ENCODE data around the gene MPL. TPM values are rescaled to one million over a fixed set of nuclear protein-coding genes. Genes with fewer than 3 reads are reported as not detected.
"Not testable (repeated sequence)": the region's sequence is repeated elsewhere in the genome, so short reads cannot be mapped to it uniquely, and the experiment has no call there.

The MPL gene
- total RNA-seq, 3 donors from 2014 or later, result not detected

DNA sequence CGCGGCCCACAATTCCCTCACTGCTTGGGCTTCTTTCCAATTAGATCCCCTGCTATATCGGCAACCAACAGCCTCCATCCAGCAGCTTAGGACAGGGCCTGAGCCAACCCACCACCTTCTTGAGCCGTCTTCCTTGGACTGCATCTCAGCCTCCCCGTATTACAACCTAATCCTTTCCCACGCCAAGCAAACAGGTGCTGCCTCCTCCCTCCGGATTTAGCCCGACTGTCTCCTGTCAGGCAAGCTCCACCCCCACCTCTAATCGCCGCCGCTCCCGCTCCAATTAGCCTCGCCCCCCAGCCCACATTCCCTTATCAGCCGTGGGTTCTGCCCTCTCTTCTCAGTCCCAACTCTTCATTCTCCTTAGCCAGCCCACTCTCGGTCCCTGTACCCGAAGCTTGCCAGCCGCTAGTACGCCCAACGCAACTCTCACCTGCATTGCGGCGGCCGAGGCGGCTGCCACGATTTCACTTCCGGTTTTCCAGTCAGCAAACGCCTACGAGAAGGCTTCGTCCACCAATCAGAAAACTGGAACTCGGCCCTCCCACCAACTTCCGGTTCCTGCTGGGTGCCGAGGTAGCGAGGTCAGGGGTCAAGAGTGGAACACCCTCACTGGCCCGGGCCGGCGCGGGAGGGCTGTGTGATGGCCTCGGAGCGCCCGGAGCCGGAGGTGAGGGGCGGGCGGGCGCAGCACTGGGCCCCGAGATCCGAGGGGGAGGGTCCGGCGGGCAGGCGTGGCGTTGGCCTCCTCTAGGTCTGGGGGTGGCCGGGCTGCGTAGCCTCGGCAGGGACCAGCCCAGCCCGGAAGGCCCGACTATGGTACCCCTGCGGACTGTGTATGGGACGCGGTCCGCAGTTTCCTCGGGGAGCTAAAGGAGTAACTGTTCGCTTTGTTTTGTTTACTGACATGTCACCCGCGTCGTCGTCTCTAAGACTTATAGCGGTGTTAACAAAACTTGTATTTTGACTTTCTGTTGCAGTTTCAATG lies 52.0 kb downstream of the MPL start, which contains the start of the genes MED8 and SZT2:
Gene MED8 (minus strand): TSS at position 475 of the 988 bp plus-strand sequence. CDS start 36 bp downstream, at position 439.
Gene SZT2 (plus strand): TSS at position 574 of the 988 bp plus-strand sequence. CDS start 70 bp downstream, at position 644.
- H3K4me3 ChIP-seq, result peak within 1 kb of the TSS; percentile 78 to 88 (median 86)
- H3K27me3 ChIP-seq, result no peaks in the 10 kb centered on the region
- no peaks in the 10 kb centered on the region for H3K9me3 ChIP-seq
- peaks cover 11% of the 10 kb centered on the region for H3K36me3 ChIP-seq
- intact Hi-C loops (cut with DNase I; ENCODE audit: low total_unique reads), result loop anchor here (1.0 kb wide), 1 partner anchor 23 kb away; no protein-coding TSS in a partner anchor
- peak; percentile 96 for DNase-seq (ENCODE audit: low spot score in 2 of 2)
- TF ChIP-seq POLR2AphosphoS5 (IDR thresholded peaks at IDR 0.05) (peak; percentile 80 to 94 (median 94)), POLR2A (IDR thresholded peaks at IDR 0.05) (peak; percentile 82)
- TF ChIP-seq, protein P1, sequence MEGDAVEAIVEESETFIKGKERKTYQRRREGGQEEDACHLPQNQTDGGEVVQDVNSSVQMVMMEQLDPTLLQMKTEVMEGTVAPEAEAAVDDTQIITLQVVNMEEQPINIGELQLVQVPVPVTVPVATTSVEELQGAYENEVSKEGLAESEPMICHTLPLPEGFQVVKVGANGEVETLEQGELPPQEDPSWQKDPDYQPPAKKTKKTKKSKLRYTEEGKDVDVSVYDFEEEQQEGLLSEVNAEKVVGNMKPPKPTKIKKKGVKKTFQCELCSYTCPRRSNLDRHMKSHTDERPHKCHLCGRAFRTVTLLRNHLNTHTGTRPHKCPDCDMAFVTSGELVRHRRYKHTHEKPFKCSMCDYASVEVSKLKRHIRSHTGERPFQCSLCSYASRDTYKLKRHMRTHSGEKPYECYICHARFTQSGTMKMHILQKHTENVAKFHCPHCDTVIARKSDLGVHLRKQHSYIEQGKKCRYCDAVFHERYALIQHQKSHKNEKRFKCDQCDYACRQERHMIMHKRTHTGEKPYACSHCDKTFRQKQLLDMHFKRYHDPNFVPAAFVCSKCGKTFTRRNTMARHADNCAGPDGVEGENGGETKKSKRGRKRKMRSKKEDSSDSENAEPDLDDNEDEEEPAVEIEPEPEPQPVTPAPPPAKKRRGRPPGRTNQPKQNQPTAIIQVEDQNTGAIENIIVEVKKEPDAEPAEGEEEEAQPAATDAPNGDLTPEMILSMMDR (IDR thresholded peaks at IDR 0.05), result no peak
- peak within 1 kb of the TSS; percentile 87 to 89 for H3K27ac ChIP-seq
- peaks cover 10 to 17% of the 10 kb centered on the region in 2 donors for H3K4me1 ChIP-seq

DNA sequence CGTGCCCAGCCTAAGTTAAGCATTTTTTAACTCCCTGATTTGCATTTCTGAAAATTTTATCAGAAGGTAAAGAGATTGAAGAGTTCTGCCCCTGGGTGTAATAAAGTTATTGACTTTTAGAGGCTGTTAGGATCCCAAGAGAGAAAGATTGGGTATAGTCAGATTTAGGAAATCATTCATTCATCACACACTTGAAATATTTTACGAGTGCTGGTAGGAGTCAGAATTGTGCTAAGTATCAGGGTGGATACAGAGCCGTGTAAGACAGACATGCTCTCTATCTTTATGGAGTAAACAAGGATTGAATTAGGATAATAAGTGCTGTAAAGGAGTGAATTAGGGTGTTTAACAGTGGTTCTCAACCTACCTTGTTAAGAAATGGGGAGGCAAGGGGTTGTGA lies 55.1 kb downstream of the MPL start:
- DNase-seq (ENCODE audit: low spot score in 2 of 2), result no peak
- TF ChIP-seq POLR2A (IDR thresholded peaks at IDR 0.05), result no peak
- no peaks in the 10 kb centered on the region for H3K36me3 ChIP-seq
- no peak overlapping the region for H3K4me3 ChIP-seq
- H3K9me3 ChIP-seq, result no peaks in the 10 kb centered on the region
- no peak overlapping the region for H3K27ac ChIP-seq
- intact Hi-C loops (cut with DNase I; ENCODE audit: low total_unique reads), result no loop called here
- no peaks in the 10 kb centered on the region for H3K27me3 ChIP-seq
- H3K4me1 ChIP-seq, result peaks cover 10 to 17% of the 10 kb centered on the region in 2 donors

DNA sequence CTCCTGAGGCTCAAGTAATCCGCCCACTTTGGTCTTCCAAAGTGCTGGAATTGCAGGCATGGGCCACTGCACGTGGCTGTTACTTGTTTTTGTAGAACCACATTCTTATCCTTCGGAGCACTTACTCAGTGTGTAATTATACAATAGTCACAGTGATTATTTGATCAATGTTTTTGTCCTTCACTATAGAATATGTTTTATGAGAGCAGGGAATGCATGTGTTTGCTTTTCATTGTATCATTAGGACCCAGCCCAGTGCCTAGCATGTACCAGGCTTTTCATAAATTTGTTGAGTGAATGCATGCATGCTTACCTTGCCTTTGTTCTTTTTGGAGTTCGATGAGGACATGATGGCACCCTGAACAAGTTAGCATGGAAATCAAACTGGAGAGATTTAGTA lies 57.9 kb downstream of the MPL start:
- peaks cover 6 to 7% of the 10 kb centered on the region in 2 donors for H3K4me1 ChIP-seq
- no peaks in the 10 kb centered on the region for H3K36me3 ChIP-seq
- DNase-seq (ENCODE audit: low spot score in 2 of 2), result no peak
- no peak for TF ChIP-seq POLR2A (IDR thresholded peaks at IDR 0.05)
- TF ChIP-seq POLR2AphosphoS5 (IDR thresholded peaks at IDR 0.05), result no peak
- TF ChIP-seq, protein P1 (IDR thresholded peaks at IDR 0.05), result no peak
- no peaks in the 10 kb centered on the region for H3K27me3 ChIP-seq
- no peak overlapping the region for H3K27ac ChIP-seq
- intact Hi-C loops (cut with DNase I; ENCODE audit: low total_unique reads), result no loop called here
- no peak overlapping the region for H3K4me3 ChIP-seq
- no peaks in the 10 kb centered on the region for H3K9me3 ChIP-seq

DNA sequence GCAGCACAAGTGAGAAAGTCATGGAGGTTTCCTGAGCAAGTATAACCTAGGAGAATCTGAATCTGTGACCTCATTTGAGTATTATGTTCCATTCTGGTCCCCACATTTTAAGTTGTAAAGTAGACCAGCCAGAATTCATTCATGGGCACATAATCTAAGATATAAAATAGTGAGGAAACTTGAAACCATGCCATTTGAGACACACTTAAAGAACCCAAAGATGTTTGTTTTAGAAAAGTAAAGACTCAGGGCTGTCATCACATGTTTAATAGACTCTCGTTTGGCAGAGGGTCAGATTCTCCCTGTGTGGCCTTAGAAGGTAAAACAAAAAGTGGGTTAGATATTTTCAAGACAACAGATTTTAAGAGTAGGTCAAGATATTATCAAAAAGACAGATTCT lies 58.4 kb downstream of the MPL start:
- Histone ChIP-seq H3K4me1 (peaks cover under 1 to 1% of the 10 kb centered on the region in 2 donors), H3K36me3 (no peaks in the 10 kb centered on the region), H3K9me3 (no peaks in the 10 kb centered on the region), H3K27ac (no peak overlapping the region), H3K4me3 (no peak overlapping the region), H3K27me3 (no peaks in the 10 kb centered on the region)
- intact Hi-C loops (cut with DNase I; ENCODE audit: low total_unique reads), result no loop called here
- DNase-seq (ENCODE audit: low spot score in 2 of 2), result no peak
- TF ChIP-seq, protein P1 (IDR thresholded peaks at IDR 0.05), result no peak
- TF ChIP-seq POLR2A (IDR thresholded peaks at IDR 0.05), result no peak
- TF ChIP-seq POLR2AphosphoS5 (IDR thresholded peaks at IDR 0.05), result no peak

DNA sequence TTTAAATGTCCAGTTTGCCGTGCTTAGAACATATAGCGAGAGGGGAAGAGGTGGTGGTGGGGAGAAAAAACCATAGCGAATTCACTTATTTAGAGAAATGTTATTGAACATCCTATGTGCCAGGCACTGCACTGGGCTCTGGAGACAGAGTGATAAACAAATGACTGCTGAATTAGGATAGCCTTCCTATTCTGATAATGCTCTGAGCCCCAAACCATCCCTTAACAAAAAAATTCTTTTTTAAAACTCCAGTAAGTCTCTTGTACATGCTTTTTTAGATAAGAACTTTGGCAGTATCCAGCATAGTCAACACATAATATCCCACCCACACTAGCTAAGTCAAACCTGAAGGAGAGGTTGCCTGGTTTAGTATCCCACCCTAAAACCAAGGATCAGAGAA lies 60.6 kb downstream of the MPL start:
- no peak for TF ChIP-seq POLR2A (IDR thresholded peaks at IDR 0.05)
- TF ChIP-seq, protein P1 (IDR thresholded peaks at IDR 0.05), result no peak
- TF ChIP-seq POLR2AphosphoS5 (IDR thresholded peaks at IDR 0.05), result no peak
- Histone ChIP-seq H3K36me3 (no peaks in the 10 kb centered on the region), H3K27me3 (no peaks in the 10 kb centered on the region), H3K4me3 (no peak overlapping the region), H3K4me1 (no peaks in the 10 kb centered on the region), H3K27ac (no peak overlapping the region), H3K9me3 (no peaks in the 10 kb centered on the region)
- DNase-seq (ENCODE audit: low spot score in 2 of 2), result no peak
- intact Hi-C loops (cut with DNase I; ENCODE audit: low total_unique reads), result no loop called here

DNA sequence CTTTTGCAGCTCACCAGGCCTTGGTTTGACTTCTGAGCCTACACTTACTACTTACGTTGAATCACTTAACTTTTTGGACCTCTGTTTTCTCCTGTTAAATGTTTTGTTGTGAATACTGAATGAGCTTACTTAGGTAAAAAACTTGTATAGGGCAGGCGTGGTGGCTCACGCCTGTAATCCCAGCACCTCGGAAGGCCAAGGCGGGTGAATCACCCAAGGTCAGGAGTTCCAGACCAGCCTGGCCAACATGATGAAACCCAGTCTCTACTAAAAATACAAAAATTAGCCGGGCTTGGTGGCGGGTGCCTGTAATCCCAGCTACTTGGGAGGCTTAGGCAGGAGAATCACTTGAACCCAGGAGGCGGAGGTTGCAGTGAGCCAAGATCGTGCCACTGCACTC lies 62.8 kb downstream of the MPL start:
- H3K27me3 ChIP-seq; H3K27ac ChIP-seq; H3K4me1 ChIP-seq; DNase-seq (ENCODE audit: low spot score in 2 of 2); H3K4me3 ChIP-seq; H3K9me3 ChIP-seq; intact Hi-C loops (cut with DNase I; ENCODE audit: low total_unique reads); H3K36me3 ChIP-seq: not testable (repeated sequence)
